Kidney epithelial cell (primary cell): ENCODE measurements around the gene VPS8. TPM values are rescaled to one million over a fixed set of nuclear protein-coding genes. Genes with fewer than 3 reads are reported as not detected.

Experiments
- DNase-seq: peaks from one replicate; pipeline ENCODE4 v3.0.0-alpha.2; 2010; ENCODE audit warnings: low read depth
- H3K27me3 ChIP-seq: 2 replicates; pipeline ENCODE4 v1.6.0; 2011; ENCODE audit warnings: low read length; ENCODE audit not compliant: control insufficient read depth, insufficient read depth
- H3K36me3 ChIP-seq: 2 replicates; pipeline ENCODE4 v1.5.1; 2011; ENCODE audit warnings: low read length; ENCODE audit not compliant: control insufficient read depth, insufficient read depth
- H3K4me3 ChIP-seq: 2 replicates; pipeline ENCODE4 v1.5.1; 2011; ENCODE audit warnings: low read depth, mild to moderate bottlenecking, control low read depth, low read length
- CTCF ChIP-seq: IDR thresholded peaks from 2 replicates; pipeline ENCODE4 v1.5.1; 2011; ENCODE audit warnings: mild to moderate bottlenecking, moderate library complexity, low read length, control low read depth, inconsistent platforms; ENCODE audit not compliant: insufficient read depth, poor library complexity, severe bottlenecking
- total RNA-seq: library from RNA; depleted of rRNA; stranded (reverse); fragments of >200 nt; gene quantifications from 2 replicates; pipeline ENCODE4 v1.2.3, GENCODE V29; 2015

VPS8 gene
- total RNA-seq, 1 donor from 2014 or later = 31.9 TPM

GRCh38 chr3:184914628-184915027 lies 102.7 kb downstream of the VPS8 start:
- Histone ChIP-seq H3K36me3 (no peaks in the 10 kb centered on the region), H3K27me3 (no peaks in the 10 kb centered on the region), H3K4me3 (no peak overlapping the region)
- no peak for DNase-seq
- no peak for TF ChIP-seq CTCF

DNA sequence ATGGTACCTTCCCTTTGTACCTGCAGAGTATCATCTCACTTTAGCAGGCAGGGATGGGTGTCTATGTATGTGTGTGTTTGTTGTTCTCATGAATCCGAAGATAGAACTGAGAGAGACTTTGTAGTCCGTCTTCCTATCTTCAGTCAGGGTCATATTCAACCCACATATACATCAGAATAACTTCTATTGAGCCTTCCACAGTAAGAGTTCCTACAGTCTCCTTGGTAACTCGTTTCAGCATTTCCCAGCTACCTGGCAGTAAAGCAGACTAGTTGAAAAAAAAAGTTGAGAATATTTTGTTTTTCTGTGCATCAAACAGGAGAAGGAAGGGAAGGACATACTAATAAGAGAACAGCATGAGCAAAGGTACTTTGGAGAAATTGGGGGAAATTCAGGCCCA lies 106.8 kb downstream of the VPS8 start:
- TF ChIP-seq CTCF = no peak
- Histone ChIP-seq H3K27me3 (no peaks in the 10 kb centered on the region), H3K36me3 (no peaks in the 10 kb centered on the region), H3K4me3 (no peak overlapping the region)
- no peak for DNase-seq

GRCh38 chr3:184919651-184920050 lies 107.7 kb downstream of the VPS8 start:
- Histone ChIP-seq H3K36me3 (no peaks in the 10 kb centered on the region), H3K27me3 (no peaks in the 10 kb centered on the region), H3K4me3 (no peak overlapping the region)
- no peak for DNase-seq
- TF ChIP-seq CTCF = no peak

DNA sequence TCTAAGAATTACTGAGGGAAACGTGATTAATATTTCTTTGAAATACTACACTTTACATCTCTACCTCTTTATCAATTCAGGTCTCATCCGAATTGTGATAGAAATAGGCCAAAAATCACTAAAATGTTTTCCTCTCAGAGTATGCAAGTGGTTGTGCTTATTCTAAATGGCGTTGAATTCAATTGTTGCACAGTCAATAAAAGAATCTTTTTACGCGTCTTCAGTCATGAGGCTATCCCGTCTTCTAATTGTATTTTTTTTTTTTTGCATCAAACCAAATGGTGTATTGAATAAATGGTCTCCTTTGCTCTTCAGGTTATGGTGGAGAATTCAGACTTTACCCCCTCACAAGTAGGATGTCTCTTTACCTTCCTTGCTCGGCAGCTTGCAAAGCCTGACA lies 112.6 kb downstream of the VPS8 start:
- no peak overlapping the region for H3K4me3 ChIP-seq
- no peaks in the 10 kb centered on the region for H3K36me3 ChIP-seq
- TF ChIP-seq CTCF = no peak
- H3K27me3 ChIP-seq = no peaks in the 10 kb centered on the region
- no peak for DNase-seq

DNA sequence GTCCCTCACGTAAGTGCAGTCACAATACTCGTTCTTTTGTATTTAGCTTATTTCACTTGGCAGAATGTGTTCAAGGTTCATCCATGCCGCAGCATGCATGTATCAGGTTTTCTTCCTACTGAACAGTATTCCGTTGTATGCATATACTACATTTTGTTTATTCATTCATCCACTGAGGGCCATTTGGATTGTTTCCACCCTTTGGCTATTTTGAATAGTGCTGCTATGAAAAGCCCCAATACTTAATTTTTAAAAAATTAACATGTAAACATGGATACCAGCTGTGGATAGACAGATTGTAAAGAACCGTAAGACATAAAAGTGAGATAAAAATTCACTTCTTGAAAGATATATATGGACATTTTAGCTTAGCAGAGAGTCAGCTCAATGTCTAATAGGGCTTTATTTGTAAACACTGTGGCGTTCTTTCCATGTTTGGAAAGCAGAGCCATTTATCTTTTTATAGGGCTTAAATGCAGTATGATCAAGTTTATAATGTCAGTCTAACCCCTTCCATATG lies 115.9 kb downstream of the VPS8 start:
- DNase-seq = no peak
- Histone ChIP-seq H3K4me3 (no peak overlapping the region), H3K36me3 (no peaks in the 10 kb centered on the region), H3K27me3 (no peaks in the 10 kb centered on the region)
- TF ChIP-seq CTCF = no peak

DNA sequence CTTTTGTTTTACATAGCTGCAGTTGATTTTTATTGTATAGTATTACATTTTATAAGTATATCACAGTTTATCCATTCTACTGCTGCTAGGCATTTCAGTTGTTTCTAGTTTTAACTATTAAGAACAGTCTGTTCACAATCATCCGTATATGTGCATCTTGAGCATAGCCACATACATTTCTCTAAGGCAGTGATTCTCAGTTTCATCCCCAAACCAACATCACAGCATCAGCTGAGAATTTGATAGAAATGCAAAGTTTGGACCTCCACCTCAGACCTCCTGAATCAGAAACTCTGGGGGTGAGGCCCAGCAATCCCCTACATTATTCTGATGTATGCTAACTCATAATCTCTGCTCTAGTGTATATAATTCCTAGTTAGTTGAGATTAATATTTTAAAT lies 120.8 kb downstream of the VPS8 start:
- no peaks in the 10 kb centered on the region for H3K36me3 ChIP-seq
- no peaks in the 10 kb centered on the region for H3K27me3 ChIP-seq
- H3K4me3 ChIP-seq = no peak overlapping the region
- no peak for TF ChIP-seq CTCF
- no peak for DNase-seq
